Lower lobe of right lung (tissue), 2 donors: ENCODE data around the gene NUFIP2. TPM values are rescaled to one million over a fixed set of nuclear protein-coding genes. Genes with fewer than 3 reads are reported as not detected.

Experiments used
- ATAC-seq, 2 donors: fragments of 200-7000 bp; cut with Tn5 transposase; one replicate each; pipeline ENCODE4 v1.9.1; 2020 to 2022; ENCODE audit warnings: mild to moderate bottlenecking in 2 of 2, moderate library complexity in 2 of 2
- DNase-seq: peaks from one replicate; pipeline ENCODE4 v3.0.0-alpha.2; 2020
- H3K27ac ChIP-seq: fragments of 200-600 bp; one replicate; pipeline ENCODE4 v1.8.0; 2022
- H3K27me3 ChIP-seq: fragments of 200-600 bp; one replicate; pipeline ENCODE4 v1.8.0; 2022; ENCODE audit warnings: low read depth
- H3K36me3 ChIP-seq: fragments of 200-600 bp; one replicate; pipeline ENCODE4 v1.8.0; 2022; ENCODE audit warnings: mild to moderate bottlenecking
- H3K4me1 ChIP-seq: fragments of 200-600 bp; one replicate; pipeline ENCODE4 v1.8.0; 2022
- H3K4me3 ChIP-seq: fragments of 200-600 bp; one replicate; pipeline ENCODE4 v1.8.0; 2022; ENCODE audit warnings: mild to moderate bottlenecking
- H3K9me3 ChIP-seq: fragments of 200-600 bp; one replicate; pipeline ENCODE4 v1.8.0; 2022
- CTCF ChIP-seq: fragments of 200-600 bp; IDR thresholded peaks from one replicate; pipeline ENCODE4 v1.8.0; 2022; ENCODE audit warnings: antibody characterized with exemption, mild to moderate bottlenecking
- intact Hi-C: fragments of 100-400 bp; cut with DNase I; formaldehyde crosslinking; loops from one replicate; pipeline ENCODE4 v1.11.0; 2022
- total RNA-seq: library from RNA; stranded (reverse); fragmentation: NEBNext Ultra II Directional; extraction: Animal tissue kit (Norgen Biotek cat#: 25700); gene quantifications from one replicate; pipeline ENCODE4 v1.2.1, GENCODE V29; 2021
- donor health status: DM: no; HTN: yes; CAD: no; lungs with severe emphysema.

NUFIP2 gene
- total RNA-seq, 1 donor from 2014 or later: 66.2 TPM

GRCh38 chr17:29289852-29290251 is 4.1 kb downstream of the NUFIP2 start:
- Histone ChIP-seq H3K36me3 (peaks cover 54% of the 10 kb centered on the region), H3K27me3 (no peaks in the 10 kb centered on the region), H3K9me3 (no peaks in the 10 kb centered on the region), H3K4me1 (peaks cover 64% of the 10 kb centered on the region), H3K27ac (no peak overlapping the region), H3K4me3 (no peak overlapping the region)
- intact Hi-C loops: no loop called here
- no peak for ATAC-seq
- no peak for TF ChIP-seq CTCF
- no peak for DNase-seq

- Histone ChIP-seq H3K36me3 (peaks cover 94% of the 10 kb centered on the region), H3K9me3 (no peaks in the 10 kb centered on the region)
- intact Hi-C loops: no loop called here
These were observed 10.0 kb downstream of the NUFIP2 start for GRCh38 chr17:29283961-29284360.

GRCh38 chr17:29283496-29283895 is 10.5 kb downstream of the NUFIP2 start:
- H3K27me3 ChIP-seq: no peaks in the 10 kb centered on the region
- ATAC-seq (no peak), DNase-seq (no peak)
- no peaks in the 10 kb centered on the region for H3K9me3 ChIP-seq
- no peak overlapping the region for H3K4me3 ChIP-seq
- TF ChIP-seq CTCF: no peak
- H3K4me1 ChIP-seq: peaks cover 49% of the 10 kb centered on the region
- intact Hi-C loops: no loop called here
- H3K36me3 ChIP-seq: peaks cover 93% of the 10 kb centered on the region
- H3K27ac ChIP-seq: no peak overlapping the region

More at GRCh38 chr17:29283961-29284360, 10.0 kb downstream of the NUFIP2 start:
- Histone ChIP-seq H3K27ac (no peak overlapping the region), H3K4me1 (peaks cover 53% of the 10 kb centered on the region), H3K27me3 (no peaks in the 10 kb centered on the region), H3K4me3 (no peak overlapping the region)
- ATAC-seq (no peak), DNase-seq (no peak)
- TF ChIP-seq CTCF: no peak

GRCh38 chr17:29279397-29280070 is 14.4 kb downstream of the NUFIP2 start:
- Histone ChIP-seq H3K27ac (no peak overlapping the region), H3K36me3 (peaks cover 72% of the 10 kb centered on the region), H3K27me3 (no peaks in the 10 kb centered on the region), H3K4me3 (no peak overlapping the region), H3K9me3 (no peaks in the 10 kb centered on the region), H3K4me1 (peaks cover 47% of the 10 kb centered on the region)
- TF ChIP-seq CTCF: no peak
- no peak for ATAC-seq
- no peak for DNase-seq
- intact Hi-C loops: no loop called here

GRCh38 chr17:29278692-29279091 is 15.3 kb downstream of the NUFIP2 start:
- TF ChIP-seq CTCF: no peak
- Histone ChIP-seq H3K4me3 (no peak overlapping the region), H3K27ac (no peak overlapping the region), H3K27me3 (no peaks in the 10 kb centered on the region), H3K4me1 (peaks cover 41% of the 10 kb centered on the region), H3K9me3 (no peaks in the 10 kb centered on the region), H3K36me3 (peaks cover 72% of the 10 kb centered on the region)
- DNase-seq (no peak), ATAC-seq (no peak)
- intact Hi-C loops: no loop called here
